Neural cell (in vitro differentiated cells): Measurements from ENCODE around the gene ALDH5A1.

Experiments
- EP300 ChIP-seq: fragments of 450-650 bp; conservative IDR thresholded peaks from 2 replicates; pipeline ENCODE4 v1.6.1; 2014; ENCODE audit warnings: antibody characterized with exemption, mild to moderate bottlenecking, moderate library complexity; ENCODE audit not compliant: poor library complexity, severe bottlenecking
- EZH2 ChIP-seq: fragments of 200-600, 300-800 bp; shearing (Covaris generic), sonication (generic); IDR thresholded peaks from 2 replicates; pipeline ENCODE4 v1.6.1; 2014; ENCODE audit warnings: antibody characterized with exemption, low read length, borderline replicate concordance, mild to moderate bottlenecking; ENCODE audit not compliant: insufficient read depth, poor library complexity, severe bottlenecking
- MXI1 ChIP-seq: fragments of 450-650 bp; conservative IDR thresholded peaks from 2 replicates; pipeline ENCODE4 v1.6.1; 2014; ENCODE audit warnings: antibody characterized with exemption, mild to moderate bottlenecking; ENCODE audit not compliant: poor library complexity, severe bottlenecking
- POLR2AphosphoS5 ChIP-seq: IDR thresholded peaks from 2 replicates; pipeline ENCODE4 v1.6.1; 2012
- RAD21 ChIP-seq: fragments of 450-650 bp; conservative IDR thresholded peaks from 2 replicates; pipeline ENCODE4 v1.6.1; 2014; ENCODE audit warnings: antibody characterized with exemption, mild to moderate bottlenecking, moderate library complexity
- SMC3 ChIP-seq: fragments of 450-650 bp; conservative IDR thresholded peaks from 2 replicates; pipeline ENCODE4 v1.6.1; 2014; ENCODE audit warnings: antibody characterized with exemption, mild to moderate bottlenecking, moderate library complexity; ENCODE audit not compliant: poor library complexity
- TAF1 ChIP-seq: IDR thresholded peaks from 2 replicates; pipeline ENCODE4 v1.6.1; 2012; ENCODE audit warnings: low read depth
- TF ChIP-seq, protein P1 (sequence below): IDR thresholded peaks from 2 replicates; pipeline ENCODE4 v1.6.1; 2012; ENCODE audit warnings: borderline replicate concordance
- TF ChIP-seq, protein P2 (sequence below): fragments of 450-650 bp; IDR thresholded peaks from 2 replicates; pipeline ENCODE4 v1.5.1; 2014; ENCODE audit warnings: antibody characterized with exemption, mild to moderate bottlenecking, moderate library complexity; ENCODE audit not compliant: poor library complexity, severe bottlenecking

GRCh38 chr6:24464253-24465038 lies 30.3 kb upstream of the ALDH5A1 start:
- TF ChIP-seq MXI1: no peak
- TF ChIP-seq, protein P1, sequence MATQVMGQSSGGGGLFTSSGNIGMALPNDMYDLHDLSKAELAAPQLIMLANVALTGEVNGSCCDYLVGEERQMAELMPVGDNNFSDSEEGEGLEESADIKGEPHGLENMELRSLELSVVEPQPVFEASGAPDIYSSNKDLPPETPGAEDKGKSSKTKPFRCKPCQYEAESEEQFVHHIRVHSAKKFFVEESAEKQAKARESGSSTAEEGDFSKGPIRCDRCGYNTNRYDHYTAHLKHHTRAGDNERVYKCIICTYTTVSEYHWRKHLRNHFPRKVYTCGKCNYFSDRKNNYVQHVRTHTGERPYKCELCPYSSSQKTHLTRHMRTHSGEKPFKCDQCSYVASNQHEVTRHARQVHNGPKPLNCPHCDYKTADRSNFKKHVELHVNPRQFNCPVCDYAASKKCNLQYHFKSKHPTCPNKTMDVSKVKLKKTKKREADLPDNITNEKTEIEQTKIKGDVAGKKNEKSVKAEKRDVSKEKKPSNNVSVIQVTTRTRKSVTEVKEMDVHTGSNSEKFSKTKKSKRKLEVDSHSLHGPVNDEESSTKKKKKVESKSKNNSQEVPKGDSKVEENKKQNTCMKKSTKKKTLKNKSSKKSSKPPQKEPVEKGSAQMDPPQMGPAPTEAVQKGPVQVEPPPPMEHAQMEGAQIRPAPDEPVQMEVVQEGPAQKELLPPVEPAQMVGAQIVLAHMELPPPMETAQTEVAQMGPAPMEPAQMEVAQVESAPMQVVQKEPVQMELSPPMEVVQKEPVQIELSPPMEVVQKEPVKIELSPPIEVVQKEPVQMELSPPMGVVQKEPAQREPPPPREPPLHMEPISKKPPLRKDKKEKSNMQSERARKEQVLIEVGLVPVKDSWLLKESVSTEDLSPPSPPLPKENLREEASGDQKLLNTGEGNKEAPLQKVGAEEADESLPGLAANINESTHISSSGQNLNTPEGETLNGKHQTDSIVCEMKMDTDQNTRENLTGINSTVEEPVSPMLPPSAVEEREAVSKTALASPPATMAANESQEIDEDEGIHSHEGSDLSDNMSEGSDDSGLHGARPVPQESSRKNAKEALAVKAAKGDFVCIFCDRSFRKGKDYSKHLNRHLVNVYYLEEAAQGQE: no peak
- TF ChIP-seq, protein P2, sequence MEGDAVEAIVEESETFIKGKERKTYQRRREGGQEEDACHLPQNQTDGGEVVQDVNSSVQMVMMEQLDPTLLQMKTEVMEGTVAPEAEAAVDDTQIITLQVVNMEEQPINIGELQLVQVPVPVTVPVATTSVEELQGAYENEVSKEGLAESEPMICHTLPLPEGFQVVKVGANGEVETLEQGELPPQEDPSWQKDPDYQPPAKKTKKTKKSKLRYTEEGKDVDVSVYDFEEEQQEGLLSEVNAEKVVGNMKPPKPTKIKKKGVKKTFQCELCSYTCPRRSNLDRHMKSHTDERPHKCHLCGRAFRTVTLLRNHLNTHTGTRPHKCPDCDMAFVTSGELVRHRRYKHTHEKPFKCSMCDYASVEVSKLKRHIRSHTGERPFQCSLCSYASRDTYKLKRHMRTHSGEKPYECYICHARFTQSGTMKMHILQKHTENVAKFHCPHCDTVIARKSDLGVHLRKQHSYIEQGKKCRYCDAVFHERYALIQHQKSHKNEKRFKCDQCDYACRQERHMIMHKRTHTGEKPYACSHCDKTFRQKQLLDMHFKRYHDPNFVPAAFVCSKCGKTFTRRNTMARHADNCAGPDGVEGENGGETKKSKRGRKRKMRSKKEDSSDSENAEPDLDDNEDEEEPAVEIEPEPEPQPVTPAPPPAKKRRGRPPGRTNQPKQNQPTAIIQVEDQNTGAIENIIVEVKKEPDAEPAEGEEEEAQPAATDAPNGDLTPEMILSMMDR: no peak
- TF ChIP-seq POLR2AphosphoS5: no peak
- TF ChIP-seq EZH2: no peak
- no peak for TF ChIP-seq TAF1
- no peak for TF ChIP-seq EP300
- no peak for TF ChIP-seq SMC3
- no peak for TF ChIP-seq RAD21
